HEK293 (cell line): ENCODE data around the gene ZSCAN12.

Experiments
- HIC1 ChIP-seq: fragments of 450-650 bp; formaldehyde crosslinking; IDR thresholded peaks from 2 replicates; pipeline ENCODE4 v1.5.1; 2016; ENCODE audit warnings: missing biosample characterization, missing genetic modification characterization
- HOXA7 ChIP-seq: sonication (generic); formaldehyde crosslinking; IDR thresholded peaks from 2 replicates; pipeline ENCODE4 v1.8.1; 2022; ENCODE audit warnings: missing genetic modification reagents, borderline replicate concordance
- PATZ1 ChIP-seq: fragments of 450-650 bp; formaldehyde crosslinking; IDR thresholded peaks from 2 replicates; pipeline ENCODE4 v1.5.1; 2016; ENCODE audit warnings: missing biosample characterization, missing genetic modification characterization
- PBX3 ChIP-seq: sonication (generic); formaldehyde crosslinking; IDR thresholded peaks from 2 replicates; pipeline ENCODE4 v1.8.1; 2022; ENCODE audit warnings: mild to moderate bottlenecking, moderate library complexity, missing genetic modification reagents
- PRDM1 ChIP-seq: fragments of 450-650 bp; formaldehyde crosslinking; IDR thresholded peaks from 2 replicates; pipeline ENCODE4; 2016; ENCODE audit warnings: missing biosample characterization, missing genetic modification characterization
- PRDM6 ChIP-seq: fragments of 450-650 bp; formaldehyde crosslinking; IDR thresholded peaks from 2 replicates; pipeline ENCODE4 v1.5.1; 2017; ENCODE audit warnings: missing biosample characterization, missing genetic modification characterization
- SCRT2 ChIP-seq: fragments of 450-650 bp; formaldehyde crosslinking; IDR thresholded peaks from 2 replicates; pipeline ENCODE4 v1.5.1; 2016; ENCODE audit warnings: missing biosample characterization, missing genetic modification characterization
- ZBTB48 ChIP-seq: fragments of 450-650 bp; formaldehyde crosslinking; IDR thresholded peaks from 2 replicates; pipeline ENCODE4 v1.5.1; 2016; ENCODE audit warnings: missing biosample characterization, missing genetic modification characterization
- ZNF133 ChIP-seq: fragments of 450-650 bp; formaldehyde crosslinking; IDR thresholded peaks from 2 replicates; pipeline ENCODE4 v1.5.1; 2016; ENCODE audit warnings: missing biosample characterization, missing genetic modification characterization
- ZNF26 ChIP-seq: fragments of 450-650 bp; formaldehyde crosslinking; IDR thresholded peaks from 2 replicates; pipeline ENCODE4 v1.5.1; 2016; ENCODE audit warnings: missing biosample characterization, missing genetic modification characterization
- ZNF354C ChIP-seq: fragments of 450-650 bp; formaldehyde crosslinking; IDR thresholded peaks from 2 replicates; pipeline ENCODE4 v1.5.1; 2016; ENCODE audit warnings: missing biosample characterization, missing genetic modification characterization, low read depth, borderline replicate concordance
- ZNF37A ChIP-seq: fragments of 450-650 bp; IDR thresholded peaks from 2 replicates; pipeline ENCODE4 v1.5.1; 2018; ENCODE audit warnings: missing biosample characterization, missing genetic modification characterization
- ZNF449 ChIP-seq: fragments of 450-650 bp; formaldehyde crosslinking; IDR thresholded peaks from 2 replicates; pipeline ENCODE4 v1.5.1; 2017; ENCODE audit warnings: missing biosample characterization, mild to moderate bottlenecking, missing genetic modification characterization, moderate library complexity
- ZNF513 ChIP-seq: fragments of 450-650 bp; IDR thresholded peaks from 2 replicates; pipeline ENCODE4 v1.5.1; 2018; ENCODE audit warnings: missing biosample characterization, missing genetic modification characterization
- ZNF518A ChIP-seq: fragments of 450-650 bp; formaldehyde crosslinking; conservative IDR thresholded peaks from 2 replicates; pipeline ENCODE4 v1.5.1; 2016; ENCODE audit warnings: low read depth, missing biosample characterization, missing genetic modification characterization
- ZNF530 ChIP-seq: fragments of 450-650 bp; formaldehyde crosslinking; IDR thresholded peaks from 2 replicates; pipeline ENCODE4 v1.5.1; 2016; ENCODE audit warnings: low read depth, missing biosample characterization, missing genetic modification characterization
- ZNF670 ChIP-seq: fragments of 450-650 bp; formaldehyde crosslinking; IDR thresholded peaks from 2 replicates; pipeline ENCODE4 v1.5.1; 2016; ENCODE audit warnings: missing biosample characterization, missing genetic modification characterization, low read depth
- ZNF707 ChIP-seq: fragments of 450-650 bp; formaldehyde crosslinking; IDR thresholded peaks from 2 replicates; pipeline ENCODE4 v1.5.1; 2016; ENCODE audit warnings: missing biosample characterization, missing genetic modification characterization
- ZNF747 ChIP-seq: fragments of 450-650 bp; formaldehyde crosslinking; IDR thresholded peaks from 2 replicates; pipeline ENCODE4 v1.5.1; 2016; ENCODE audit warnings: missing biosample characterization, missing genetic modification characterization
- ZNF791 ChIP-seq: fragments of 450-650 bp; formaldehyde crosslinking; IDR thresholded peaks from 2 replicates; pipeline ENCODE4 v1.5.1; 2016; ENCODE audit warnings: missing biosample characterization, missing genetic modification characterization
- ZSCAN16 ChIP-seq: fragments of 450-650 bp; formaldehyde crosslinking; IDR thresholded peaks from 2 replicates; pipeline ENCODE4 v1.5.1; 2016; ENCODE audit warnings: missing biosample characterization, missing genetic modification characterization

Gene ZSCAN12

GRCh38 chr6:28335564-28336283, 63.8 kb downstream of the ZSCAN12 start, which contains the start of gene ZSCAN31 (continued):
- TF ChIP-seq ZNF26 (tag by site-specific recombination) (no peak), ZNF133 (tag by site-specific recombination) (no peak), ZNF37A (tag by site-specific recombination) (no peak), PRDM6 (tag by site-specific recombination) (no peak), ZNF791 (tag by site-specific recombination) (no peak), ZNF518A (tag by site-specific recombination) (no peak), HIC1 (tag by site-specific recombination) (no peak), ZBTB48 (tag by site-specific recombination) (peak; percentile 84), ZNF449 (tag by site-specific recombination) (no peak), ZNF354C (no peak), HOXA7 (CRISPR knock-in tag) (no peak), PBX3 (CRISPR knock-in tag) (no peak), ZSCAN16 (tag by site-specific recombination) (no peak), PATZ1 (tag by site-specific recombination) (peak; percentile 92), SCRT2 (tag by site-specific recombination) (peak; percentile 71; the same call in 1 of the 2 replicates), ZNF707 (no peak), ZNF670 (tag by site-specific recombination) (no peak), PRDM1 (tag by site-specific recombination) (peak; percentile 95), ZNF747 (tag by site-specific recombination) (no peak), ZNF530 (tag by site-specific recombination) (no peak; the same call in 1 of the 2 replicates), ZNF513 (no peak)
